HCT116 (cell line): ENCODE results near the gene PACRG. TPM values are rescaled to one million over a fixed set of nuclear protein-coding genes. Genes with fewer than 3 reads are reported as not detected.

Experiments
- ATAC-seq: fragments of 200-7000 bp; cut with Tn5 transposase; 2 replicates; pipeline ENCODE4 v1.9.1; 2020; ENCODE audit warnings: mild to moderate bottlenecking, moderate library complexity
- BruUV-seq: library from RNA; stranded (reverse); fragments of 400-500 nt; replicated peaks from 2 replicates; lab custom pipeline; 2021; lab: Mats Ljungman, UMichigan
- CTCF ChIA-PET: fragments of 300-600 bp; sonication (Branson Sonifier 250); formaldehyde crosslinking; loops from one replicate; lab custom pipeline; 2021; ENCODE audit warnings: antibody characterized with exemption; lab: Charles Lee
- POLR2A ChIA-PET: fragments of 300-600, 350-600 bp; sonication (Branson Sonifier 250); formaldehyde crosslinking; loops from one replicate; lab custom pipeline; 2021; ENCODE audit warnings: antibody characterized with exemption; lab: Charles Lee
- RAD21 ChIA-PET, 2 experiments: fragments of 300-600 bp; sonication (Branson Sonifier 250); formaldehyde crosslinking; loops; one replicate each; lab custom pipeline; 2023; ENCODE audit warnings: low total read pairs in 2 of 2; ENCODE audit not compliant: uncharacterized antibody in 2 of 2, unreplicated experiment in 2 of 2, low non-redundant PET in 1 of 2; lab: Charles Lee
- DNase-seq: peaks from one replicate; pipeline ENCODE4 v3.0.0-alpha.2; 2010; ENCODE audit warnings: low read depth, low spot score
- H2AFZ ChIP-seq: fragments of 200-600 bp; shearing (Covaris generic), sonication (generic); 2 replicates; pipeline ENCODE4 v1.6.1; 2017; ENCODE audit warnings: low read depth, mixed run types, mixed read lengths, antibody characterized with exemption, low read length; ENCODE audit not compliant: poor library complexity, severe bottlenecking
- H3K27ac ChIP-seq: 2 replicates; pipeline ENCODE4 v1.5.1; 2012; ENCODE audit warnings: low read depth, low read length
- H3K27me3 ChIP-seq: fragments of 200-600 bp; sonication (generic); 2 replicates; pipeline ENCODE4 v1.6.1; 2016; ENCODE audit warnings: mixed run types, low read length, mixed read lengths; ENCODE audit not compliant: insufficient read depth
- H3K36me3 ChIP-seq, 2 experiments: fragments of 200-500 bp in 1 of 2; fragments of 200-600 bp in 1 of 2; sonication (Bioruptor generic) in 1 of 2; sonication (generic) in 1 of 2; 2 replicates each; pipeline versions ENCODE4 v1.5.1 to v1.6.1; 2014 to 2016; ENCODE audit warnings: low read length in 2 of 2, inconsistent platforms in 1 of 2, mixed read lengths in 1 of 2, mixed run types in 1 of 2; ENCODE audit not compliant: insufficient read depth in 2 of 2, control insufficient read depth in 1 of 2
- H3K4me1 ChIP-seq, 2 experiments: fragments of 200-600 bp in 1 of 2; sonication (generic) in 1 of 2; 2 replicates each; pipeline versions ENCODE4 v1.5.1 to v1.6.1; 2012 to 2017; ENCODE audit warnings: low read length in 2 of 2, inconsistent platforms in 1 of 2, mild to moderate bottlenecking in 1 of 2, mixed read lengths in 1 of 2, mixed run types in 1 of 2, moderate library complexity in 1 of 2; ENCODE audit not compliant: insufficient read depth in 2 of 2, control insufficient read depth in 1 of 2
- H3K4me2 ChIP-seq: fragments of 200-600 bp; sonication (generic); 2 replicates; pipeline ENCODE4 v1.6.1; 2017; ENCODE audit warnings: mixed run types, low read length, mixed read lengths
- H3K4me3 ChIP-seq, 2 experiments: fragments of 200-600 bp in 1 of 2; sonication (generic) in 1 of 2; replicated peaks in 1 of 2; 2 replicates each; pipeline ENCODE4 v1.5.1; 2011 to 2016; ENCODE audit warnings: low read length in 2 of 2, control low read depth in 1 of 2, low read depth in 1 of 2, mild to moderate bottlenecking in 1 of 2, mixed read lengths in 1 of 2, mixed run types in 1 of 2
- H3K79me2 ChIP-seq: fragments of 200-600 bp; sonication (generic); 2 replicates; pipeline ENCODE4 v1.6.1; 2017; ENCODE audit warnings: mild to moderate bottlenecking, mixed run types, low read length, moderate library complexity, mixed read lengths; ENCODE audit not compliant: insufficient read depth
- H3K9ac ChIP-seq: fragments of 200-600 bp; sonication (generic); 2 replicates; pipeline ENCODE4 v1.6.1; 2016; ENCODE audit warnings: low read length, mixed read lengths
- H3K9me2 ChIP-seq: fragments of 200-600 bp; sonication (generic), shearing (Covaris generic); 2 replicates; pipeline ENCODE4 v1.6.1; 2017; ENCODE audit warnings: mixed run types, mild to moderate bottlenecking, moderate library complexity; ENCODE audit not compliant: insufficient read depth
- H3K9me3 ChIP-seq, 2 experiments: fragments of 200-500 bp in 1 of 2; fragments of 200-600 bp in 1 of 2; sonication (Bioruptor generic) in 1 of 2; sonication (generic) in 1 of 2; 2 replicates each; pipeline ENCODE4 v1.6.1; 2014 to 2017; ENCODE audit warnings: low read length in 2 of 2, mixed read lengths in 2 of 2, inconsistent platforms in 1 of 2, low read depth in 1 of 2, mild to moderate bottlenecking in 1 of 2, mixed run types in 1 of 2, moderate library complexity in 1 of 2; ENCODE audit not compliant: control insufficient read depth in 1 of 2, insufficient read depth in 1 of 2
- H4K20me1 ChIP-seq: fragments of 200-600 bp; sonication (generic), shearing (Covaris generic); 2 replicates; pipeline ENCODE4 v1.6.1; 2017; ENCODE audit warnings: mixed run types, mild to moderate bottlenecking, moderate library complexity; ENCODE audit not compliant: insufficient read depth
- CBX3 ChIP-seq: IDR thresholded peaks from 2 replicates; pipeline ENCODE4 v1.6.1; 2012; ENCODE audit warnings: low read depth
- CEBPB ChIP-seq: IDR thresholded peaks from 2 replicates; pipeline ENCODE4 v1.6.1; 2012; ENCODE audit warnings: low read depth
- POLR2A ChIP-seq: IDR thresholded peaks from 2 replicates; pipeline ENCODE4 v1.7.0; 2011; ENCODE audit warnings: borderline replicate concordance; ENCODE audit not compliant: insufficient read depth, insufficient read length; ENCODE audit errors: extremely low read depth
- intact Hi-C: fragments of 100-400 bp; cut with micrococcal nuclease; formaldehyde crosslinking; loops from 2 replicates; pipeline ENCODE4 v1.10.0; 2022
- total RNA-seq: library from RNA; stranded (reverse); gene quantifications from one replicate; pipeline ENCODE4 v1.2.1, GENCODE V29; 2021; ENCODE audit not compliant: unreplicated experiment
- TF ChIP-seq, protein P1 (sequence below), 3 experiments: fragments of 200-600 bp in 1 of 3; sonication (generic) in 1 of 3; IDR thresholded peaks in 2 of 3; conservative IDR thresholded peaks in 1 of 3; 2 replicates each; pipeline ENCODE4 v1.5.1; 2012 to 2017; ENCODE audit warnings: low read depth in 2 of 3, low read length in 2 of 3, antibody characterized with exemption in 1 of 3, borderline replicate concordance in 1 of 3, control low read depth in 1 of 3, mild to moderate bottlenecking in 1 of 3, mixed read lengths in 1 of 3, mixed run types in 1 of 3, moderate library complexity in 1 of 3; ENCODE audit not compliant: insufficient read depth in 1 of 3
- TF ChIP-seq, protein P2 (sequence below): IDR thresholded peaks from 2 replicates; pipeline ENCODE4 v1.6.1; 2012; ENCODE audit warnings: low read depth

Gene PACRG
- total RNA-seq, 1 experiment from 2014 or later: 0.71 TPM

DNA sequence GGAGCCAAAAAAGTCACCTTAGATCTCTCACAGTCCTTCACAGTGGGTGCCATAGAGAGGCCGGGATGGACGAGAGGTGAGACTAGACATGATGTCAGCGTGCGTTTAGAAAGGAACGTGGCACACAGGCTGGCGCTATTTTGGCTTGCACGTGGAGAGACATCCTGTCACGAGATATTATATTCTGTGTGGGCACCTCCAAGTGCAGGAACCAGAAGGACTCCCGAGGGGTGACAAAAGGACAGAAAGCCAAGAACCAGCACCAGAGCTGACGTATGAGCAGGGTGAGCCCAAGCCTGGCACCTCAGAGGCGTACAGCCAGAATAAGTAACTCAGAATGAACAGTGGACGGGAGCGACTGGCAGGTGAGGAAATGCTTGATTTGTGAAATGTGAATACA lies 636.9 kb downstream of the PACRG start:
- Histone ChIP-seq H3K4me3 (no peak overlapping the region), H3K27ac (no peak overlapping the region), H3K79me2 (no peaks in the 10 kb centered on the region), H3K4me1 (no peaks in the 10 kb centered on the region), H3K36me3 (no peaks in the 10 kb centered on the region), H3K9me3 (no peaks in the 10 kb centered on the region), H2AFZ (no peak overlapping the region), H3K27me3 (no peaks in the 10 kb centered on the region), H4K20me1 (no peaks in the 10 kb centered on the region), H3K9ac (no peak overlapping the region), H3K9me2 (no peaks in the 10 kb centered on the region), H3K4me2 (no peak overlapping the region)
- TF ChIP-seq POLR2A (no peak), CEBPB (no peak), CBX3 (no peak)
- TF ChIP-seq, protein P1, sequence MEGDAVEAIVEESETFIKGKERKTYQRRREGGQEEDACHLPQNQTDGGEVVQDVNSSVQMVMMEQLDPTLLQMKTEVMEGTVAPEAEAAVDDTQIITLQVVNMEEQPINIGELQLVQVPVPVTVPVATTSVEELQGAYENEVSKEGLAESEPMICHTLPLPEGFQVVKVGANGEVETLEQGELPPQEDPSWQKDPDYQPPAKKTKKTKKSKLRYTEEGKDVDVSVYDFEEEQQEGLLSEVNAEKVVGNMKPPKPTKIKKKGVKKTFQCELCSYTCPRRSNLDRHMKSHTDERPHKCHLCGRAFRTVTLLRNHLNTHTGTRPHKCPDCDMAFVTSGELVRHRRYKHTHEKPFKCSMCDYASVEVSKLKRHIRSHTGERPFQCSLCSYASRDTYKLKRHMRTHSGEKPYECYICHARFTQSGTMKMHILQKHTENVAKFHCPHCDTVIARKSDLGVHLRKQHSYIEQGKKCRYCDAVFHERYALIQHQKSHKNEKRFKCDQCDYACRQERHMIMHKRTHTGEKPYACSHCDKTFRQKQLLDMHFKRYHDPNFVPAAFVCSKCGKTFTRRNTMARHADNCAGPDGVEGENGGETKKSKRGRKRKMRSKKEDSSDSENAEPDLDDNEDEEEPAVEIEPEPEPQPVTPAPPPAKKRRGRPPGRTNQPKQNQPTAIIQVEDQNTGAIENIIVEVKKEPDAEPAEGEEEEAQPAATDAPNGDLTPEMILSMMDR (IDR thresholded peaks at IDR 0.05 in 2 of 3, conservative IDR thresholded peaks at IDR 0.05 in 1 of 3; ENCODE audit: borderline replicate concordance in 1 of 3, insufficient read depth in 1 of 3, low read depth in 2 of 3, low read length in 2 of 3): no peak
- TF ChIP-seq, protein P2, sequence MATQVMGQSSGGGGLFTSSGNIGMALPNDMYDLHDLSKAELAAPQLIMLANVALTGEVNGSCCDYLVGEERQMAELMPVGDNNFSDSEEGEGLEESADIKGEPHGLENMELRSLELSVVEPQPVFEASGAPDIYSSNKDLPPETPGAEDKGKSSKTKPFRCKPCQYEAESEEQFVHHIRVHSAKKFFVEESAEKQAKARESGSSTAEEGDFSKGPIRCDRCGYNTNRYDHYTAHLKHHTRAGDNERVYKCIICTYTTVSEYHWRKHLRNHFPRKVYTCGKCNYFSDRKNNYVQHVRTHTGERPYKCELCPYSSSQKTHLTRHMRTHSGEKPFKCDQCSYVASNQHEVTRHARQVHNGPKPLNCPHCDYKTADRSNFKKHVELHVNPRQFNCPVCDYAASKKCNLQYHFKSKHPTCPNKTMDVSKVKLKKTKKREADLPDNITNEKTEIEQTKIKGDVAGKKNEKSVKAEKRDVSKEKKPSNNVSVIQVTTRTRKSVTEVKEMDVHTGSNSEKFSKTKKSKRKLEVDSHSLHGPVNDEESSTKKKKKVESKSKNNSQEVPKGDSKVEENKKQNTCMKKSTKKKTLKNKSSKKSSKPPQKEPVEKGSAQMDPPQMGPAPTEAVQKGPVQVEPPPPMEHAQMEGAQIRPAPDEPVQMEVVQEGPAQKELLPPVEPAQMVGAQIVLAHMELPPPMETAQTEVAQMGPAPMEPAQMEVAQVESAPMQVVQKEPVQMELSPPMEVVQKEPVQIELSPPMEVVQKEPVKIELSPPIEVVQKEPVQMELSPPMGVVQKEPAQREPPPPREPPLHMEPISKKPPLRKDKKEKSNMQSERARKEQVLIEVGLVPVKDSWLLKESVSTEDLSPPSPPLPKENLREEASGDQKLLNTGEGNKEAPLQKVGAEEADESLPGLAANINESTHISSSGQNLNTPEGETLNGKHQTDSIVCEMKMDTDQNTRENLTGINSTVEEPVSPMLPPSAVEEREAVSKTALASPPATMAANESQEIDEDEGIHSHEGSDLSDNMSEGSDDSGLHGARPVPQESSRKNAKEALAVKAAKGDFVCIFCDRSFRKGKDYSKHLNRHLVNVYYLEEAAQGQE: no peak
- intact Hi-C loops: no loop called here
- RAD21 ChIA-PET: no interaction called here
- CTCF ChIA-PET: no interaction called here
- no peak for DNase-seq
- ATAC-seq: no peak
- POLR2A ChIA-PET: no interaction called here
- BruUV-seq: no TSS peak

Other genes with a start within 250 kb of the PACRG start
- 2.6 TPM for gene PRKN, start 208 bp upstream of the PACRG start, total RNA-seq